ENCODE measurements around the gene OTOGL.

Gene OTOGL

GRCh38 chr12:80373666-80374065 lies 274.3 kb downstream of the OTOGL start:
- no peak for DNase-seq (ENCODE audit: low read depth)

GRCh38 chr12:80374615-80375014 lies 275.3 kb downstream of the OTOGL start:
- no peak for DNase-seq (ENCODE audit: low read depth)

- no peak for DNase-seq (ENCODE audit: low read depth)
Observed at GRCh38 chr12:80377140-80377794, 277.9 kb downstream of the OTOGL start.

GRCh38 chr12:80381121-80381520 lies 281.8 kb downstream of the OTOGL start:
- no peak for DNase-seq (ENCODE audit: low read depth)

GRCh38 chr12:80382254-80382653 lies 282.9 kb downstream of the OTOGL start:
- DNase-seq (ENCODE audit: low read depth), result no peak

- no peak for DNase-seq (ENCODE audit: low read depth)
Observed at GRCh38 chr12:80400571-80400991, 301.2 kb downstream of the OTOGL start.

GRCh38 chr12:80401191-80401590 lies 301.9 kb downstream of the OTOGL start:
- no peak for DNase-seq (ENCODE audit: low read depth)

GRCh38 chr12:80404629-80405028 lies 305.3 kb downstream of the OTOGL start:
- no peak for DNase-seq (ENCODE audit: low read depth)

GRCh38 chr12:80406253-80406652 lies 306.9 kb downstream of the OTOGL start:
- no peak for DNase-seq (ENCODE audit: low read depth)

- DNase-seq (ENCODE audit: low read depth), result no peak
Observed at GRCh38 chr12:80411787-80412186, 312.4 kb downstream of the OTOGL start.

GRCh38 chr12:80412343-80412953 lies 313.1 kb downstream of the OTOGL start:
- no peak for DNase-seq (ENCODE audit: low read depth)

- no peak for DNase-seq (ENCODE audit: low read depth)
Observed at GRCh38 chr12:80413462-80413861, 314.1 kb downstream of the OTOGL start.

- DNase-seq (ENCODE audit: low read depth), result no peak
Observed at GRCh38 chr12:80415466-80415865, 316.1 kb downstream of the OTOGL start.

- DNase-seq (ENCODE audit: low read depth), result no peak
Observed at GRCh38 chr12:80419644-80420043, 320.3 kb downstream of the OTOGL start.

GRCh38 chr12:80420075-80420474 lies 320.7 kb downstream of the OTOGL start:
- no peak for DNase-seq (ENCODE audit: low read depth)

- DNase-seq (ENCODE audit: low read depth), result no peak
Observed at GRCh38 chr12:80422550-80422949, 323.2 kb downstream of the OTOGL start.

Measured in stimulated activated CD8-positive, alpha-beta memory T cell treated with anti-CD3 and anti-CD28 coated beads, Interleukin-15, amount 100 ng/mL, for 24 hours (primary cell).